VCaP (cell line): Measurements from ENCODE around the gene WDR5B.
A peak's percentile ranks its signal among the peaks of the same experiment; 100 is the strongest.
"Not testable (repeated sequence)": the region's sequence is repeated elsewhere in the genome, so short reads cannot be mapped to it uniquely, and the experiment has no call there.

Experiments
- H3K27ac ChIP-seq: fragments of 450-650 bp; 2 replicates; pipeline ENCODE4 v1.5.1; 2017
- TF ChIP-seq, protein P1 (sequence below): fragments of 450-650 bp; conservative IDR thresholded peaks from 2 replicates; pipeline ENCODE4 v1.5.1; 2017; ENCODE audit warnings: mild to moderate bottlenecking, moderate library complexity

WDR5B gene

DNA sequence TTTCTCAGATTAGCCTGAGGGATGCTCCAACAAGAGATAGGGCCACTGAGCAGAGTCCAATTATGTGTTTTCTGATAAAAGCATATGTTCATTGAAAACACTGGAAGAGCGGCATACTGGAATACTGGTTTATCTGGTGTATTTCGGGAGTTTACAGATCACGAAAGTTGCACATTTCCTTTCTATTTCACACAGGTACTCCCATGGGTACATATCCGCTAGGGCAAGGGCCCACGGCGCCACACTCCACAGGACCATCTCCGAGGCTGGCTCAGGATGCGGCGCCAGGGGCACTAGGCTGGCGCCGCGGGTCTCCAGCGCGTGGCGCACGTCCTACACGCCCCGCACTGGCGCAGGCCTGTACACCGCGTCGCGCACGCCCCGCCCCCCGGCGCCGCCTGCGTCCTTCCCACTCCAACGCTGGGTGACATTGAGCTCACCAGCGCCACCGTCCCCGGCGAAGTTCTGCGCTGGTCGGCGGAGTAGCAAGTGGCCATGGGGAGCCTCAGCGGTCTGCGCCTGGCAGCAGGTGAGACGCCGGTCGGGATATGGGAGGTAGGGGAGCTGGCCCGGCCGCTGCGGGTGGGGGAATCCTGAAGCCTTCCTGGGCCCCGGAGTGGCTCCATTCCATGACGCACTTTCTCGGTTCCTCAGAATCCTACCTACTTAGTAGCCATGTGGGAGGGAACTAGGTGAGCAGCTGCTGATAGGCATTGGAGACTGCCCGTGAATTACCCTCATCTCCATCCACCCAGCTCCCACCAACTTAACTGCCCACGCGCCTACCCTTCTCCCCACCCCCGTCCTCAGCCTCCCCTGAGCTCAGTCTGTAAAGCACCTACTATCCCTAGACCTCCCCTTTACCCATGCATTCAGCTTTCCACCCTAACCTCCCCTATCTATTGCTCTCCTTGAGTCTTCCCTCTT, 31.8 kb downstream of the WDR5B start, which contains the start of gene FAM162A:
TSS of gene FAM162A (plus strand) at position 412 of the 927 bp plus-strand sequence. CDS start at position 496, 84 bp downstream.
- peak within 1 kb of the TSS; percentile 90 for H3K27ac ChIP-seq
- TF ChIP-seq, protein P1, sequence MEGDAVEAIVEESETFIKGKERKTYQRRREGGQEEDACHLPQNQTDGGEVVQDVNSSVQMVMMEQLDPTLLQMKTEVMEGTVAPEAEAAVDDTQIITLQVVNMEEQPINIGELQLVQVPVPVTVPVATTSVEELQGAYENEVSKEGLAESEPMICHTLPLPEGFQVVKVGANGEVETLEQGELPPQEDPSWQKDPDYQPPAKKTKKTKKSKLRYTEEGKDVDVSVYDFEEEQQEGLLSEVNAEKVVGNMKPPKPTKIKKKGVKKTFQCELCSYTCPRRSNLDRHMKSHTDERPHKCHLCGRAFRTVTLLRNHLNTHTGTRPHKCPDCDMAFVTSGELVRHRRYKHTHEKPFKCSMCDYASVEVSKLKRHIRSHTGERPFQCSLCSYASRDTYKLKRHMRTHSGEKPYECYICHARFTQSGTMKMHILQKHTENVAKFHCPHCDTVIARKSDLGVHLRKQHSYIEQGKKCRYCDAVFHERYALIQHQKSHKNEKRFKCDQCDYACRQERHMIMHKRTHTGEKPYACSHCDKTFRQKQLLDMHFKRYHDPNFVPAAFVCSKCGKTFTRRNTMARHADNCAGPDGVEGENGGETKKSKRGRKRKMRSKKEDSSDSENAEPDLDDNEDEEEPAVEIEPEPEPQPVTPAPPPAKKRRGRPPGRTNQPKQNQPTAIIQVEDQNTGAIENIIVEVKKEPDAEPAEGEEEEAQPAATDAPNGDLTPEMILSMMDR, result peak; percentile 74

DNA sequence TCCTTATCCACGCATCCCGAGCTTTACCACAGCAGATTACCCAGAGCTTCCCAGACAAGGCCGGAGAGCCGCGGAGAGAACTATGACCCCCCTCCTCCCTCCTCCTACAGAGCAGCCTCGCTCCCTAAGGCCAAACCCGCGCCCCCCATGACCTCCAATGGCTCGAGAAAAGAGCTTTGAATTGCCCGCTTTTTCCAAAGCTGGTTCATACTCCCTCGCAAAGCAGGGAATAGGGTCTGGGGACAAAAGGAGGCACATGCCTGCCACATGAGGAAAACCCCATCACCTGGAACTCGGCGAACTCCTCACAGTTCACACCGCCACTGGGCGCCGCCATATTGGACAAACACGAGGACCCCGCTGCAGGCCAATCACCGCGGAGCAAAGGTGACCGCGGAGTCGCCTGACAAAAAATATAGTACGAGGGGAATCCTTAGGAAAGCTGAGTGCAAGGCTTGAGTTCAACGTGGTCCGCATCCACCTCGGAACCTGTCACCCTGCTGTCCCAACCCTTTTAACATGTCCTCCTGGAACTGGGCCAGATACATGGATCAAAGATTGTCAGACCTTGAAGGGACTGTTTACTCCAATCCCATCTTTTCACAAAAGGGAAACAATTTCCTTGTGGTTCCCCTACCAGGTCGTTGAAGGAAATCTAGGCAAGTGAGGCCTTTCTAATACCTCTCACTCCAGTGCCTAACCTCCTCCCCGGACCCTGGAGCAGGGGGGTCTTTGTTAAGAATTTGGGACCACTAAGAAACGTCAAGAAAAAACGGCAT, 32.8 kb downstream of the WDR5B start, which contains the start of gene MIX23:
TSS of gene MIX23 (minus strand) at position 344 of the 779 bp plus-strand sequence. CDS start at position 337, 7 bp downstream.
- TF ChIP-seq, protein P1, result no peak
- peak within 1 kb of the TSS; percentile 90 for H3K27ac ChIP-seq

DNA sequence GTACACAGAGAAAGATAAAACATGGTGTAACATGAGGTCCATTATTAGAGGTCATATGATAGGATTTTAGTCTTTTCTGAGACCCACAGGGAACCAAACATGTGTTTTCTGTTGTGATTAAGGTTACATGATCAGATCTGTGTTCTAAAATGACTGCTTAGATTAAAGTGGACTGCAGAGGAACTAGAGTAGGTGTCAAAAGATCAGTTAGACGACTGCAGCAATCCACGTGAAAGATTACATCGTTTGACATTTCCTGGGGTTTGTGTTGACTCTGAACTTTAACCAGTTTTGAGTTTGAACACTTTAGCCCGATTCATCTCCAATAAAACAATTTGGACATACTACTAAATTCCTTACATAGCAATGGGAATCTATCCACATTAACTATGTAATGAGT, 37.9 kb downstream of the WDR5B start:
- H3K27ac ChIP-seq, result no peak overlapping the region
- TF ChIP-seq, protein P1, result no peak

DNA sequence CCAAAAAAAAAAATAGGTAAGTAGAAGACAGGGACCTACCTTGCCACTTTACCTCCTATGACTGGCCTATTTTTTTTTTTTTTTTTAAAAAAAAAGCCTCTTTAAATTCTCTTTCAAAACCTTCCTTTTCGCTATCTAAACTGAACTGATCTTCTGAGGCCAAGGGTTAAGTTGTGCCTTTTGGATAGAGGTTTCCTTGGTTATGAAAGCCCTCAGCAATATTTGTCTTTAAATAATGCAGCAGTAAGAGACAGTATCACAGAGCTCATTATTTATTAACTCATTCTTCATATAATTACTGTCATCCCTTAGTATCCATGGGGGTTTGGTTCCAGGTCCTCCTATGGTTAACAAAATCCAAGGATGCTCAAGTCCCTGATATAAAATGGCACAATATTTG, 41.8 kb downstream of the WDR5B start:
- TF ChIP-seq, protein P1, result no peak
- no peak overlapping the region for H3K27ac ChIP-seq

DNA sequence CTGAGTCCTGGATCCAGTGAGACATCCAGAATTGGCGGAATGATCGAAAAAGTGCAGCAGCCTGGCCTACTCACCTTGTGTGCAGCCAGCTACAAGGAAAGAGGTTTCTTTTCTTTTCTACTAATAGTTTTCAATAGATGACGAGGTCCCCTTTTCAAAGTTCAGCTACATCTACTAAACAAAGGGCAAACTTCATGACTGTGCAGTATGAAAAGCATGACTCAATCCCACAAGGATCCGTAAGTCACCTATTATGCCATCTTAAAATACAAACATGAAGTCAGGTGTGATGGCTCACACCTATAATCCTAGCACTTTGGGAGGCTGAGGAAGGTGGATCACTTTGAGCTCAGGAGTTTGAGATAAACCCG, 49.5 kb downstream of the WDR5B start:
- H3K27ac ChIP-seq, result no peak overlapping the region
- TF ChIP-seq, protein P1, result no peak

DNA sequence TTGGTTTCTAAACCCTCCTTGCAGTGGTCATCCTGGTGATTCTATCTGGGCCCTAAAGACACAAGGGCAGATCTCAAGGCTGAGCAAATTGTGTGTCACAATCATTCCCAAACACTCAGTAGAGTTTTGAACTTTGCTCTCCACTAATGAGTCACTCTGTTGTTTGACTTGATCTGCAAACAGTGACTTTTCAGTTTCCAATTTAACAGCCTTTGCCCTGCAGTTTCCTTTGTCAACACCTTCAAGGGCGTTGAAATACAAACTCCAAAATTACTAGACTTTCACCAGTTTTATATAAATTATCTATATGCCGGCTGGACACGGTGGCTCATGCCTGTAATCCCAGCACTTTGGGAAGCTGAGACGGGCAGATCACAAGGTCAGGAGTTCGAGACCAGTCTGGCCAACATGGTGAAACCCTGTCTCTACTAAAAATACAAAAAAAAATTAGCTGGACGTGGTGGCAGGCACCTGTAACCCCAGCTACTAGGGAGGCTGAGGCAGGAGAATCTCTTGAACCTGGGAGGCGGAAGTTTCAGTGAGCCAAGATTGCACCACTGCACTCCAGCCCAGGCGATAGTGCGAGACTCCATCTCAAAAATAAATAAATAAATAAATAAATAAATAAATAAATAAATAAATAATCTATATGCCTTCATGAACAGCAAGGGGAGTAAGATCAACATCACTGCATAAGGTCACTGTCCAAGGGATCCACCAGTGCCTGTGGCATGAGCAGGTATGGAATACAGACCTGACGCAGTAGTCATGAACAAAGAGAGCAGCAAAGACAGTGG, 50.1 kb downstream of the WDR5B start:
- H3K27ac ChIP-seq, result not testable (repeated sequence)

DNA sequence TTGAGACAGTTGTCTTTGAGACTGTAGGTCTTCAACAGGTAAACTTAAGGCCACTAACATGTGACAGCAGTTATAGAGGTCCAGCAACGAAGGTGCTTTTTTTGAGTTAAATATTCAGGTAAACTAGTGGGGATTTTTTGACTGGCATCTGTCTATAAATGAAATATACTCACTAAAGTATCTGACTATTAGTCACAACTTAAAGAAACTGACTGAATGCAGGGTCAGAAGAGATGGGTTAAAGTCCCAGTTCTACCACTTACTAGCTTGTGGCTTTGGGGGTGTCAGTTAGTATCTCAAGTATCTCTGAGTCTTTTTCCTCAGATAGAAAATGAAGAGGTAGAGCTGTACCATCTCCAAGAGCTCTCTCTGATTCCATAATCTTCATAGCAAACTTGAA, 50.8 kb downstream of the WDR5B start:
- TF ChIP-seq, protein P1, result no peak
- no peak overlapping the region for H3K27ac ChIP-seq
